Measurements from ENCODE around the gene CCL3. TPM values are rescaled to one million over a fixed set of nuclear protein-coding genes. Genes with fewer than 3 reads are reported as not detected.

The CCL3 gene
- polyA plus RNA-seq, 1 of the 3 experiments (the other 2 are of a cell fraction) = not detected

- Histone ChIP-seq H2AFZ (ENCODE audit: low read depth) (no peak overlapping the region), H3K9me3 (no peaks in the 10 kb centered on the region), H3K4me1 (ENCODE audit: control insufficient read depth in 1 of 2, insufficient read depth in 2 of 2, low read depth in 1 of 2, low read length in 1 of 2) (no peaks in the 10 kb centered on the region), H3K9me2 (no peaks in the 10 kb centered on the region), H3K27me3 (ENCODE audit: insufficient read depth) (no peaks in the 10 kb centered on the region; the same call in 1 of the 2 replicates), H3K4me2 (no peak overlapping the region), H3K4me3 (ENCODE audit: low read depth in 2 of 2, low read length in 1 of 2) (no peak overlapping the region), H3K36me3 (replicated peaks in 1 of 2; ENCODE audit: control insufficient read depth in 1 of 2, insufficient read depth in 2 of 2, low read length in 1 of 2) (no peaks in the 10 kb centered on the region), H3K9ac (no peak overlapping the region), H3K27ac (ENCODE audit: low read depth in 2 of 2, low read length in 1 of 2) (no peak overlapping the region), H4K20me1 (ENCODE audit: insufficient read depth) (no peaks in the 10 kb centered on the region), H3F3A (replicated peaks; ENCODE audit: insufficient read depth) (no peaks in the 10 kb centered on the region), H3K79me2 (ENCODE audit: insufficient read depth) (no peaks in the 10 kb centered on the region)
- DNase-seq = no peak
- TF ChIP-seq EZH2phosphoT487 (IDR thresholded peaks at IDR 0.05; ENCODE audit: borderline replicate concordance, low read depth) = no peak
- no peak for TF ChIP-seq NRF1 (IDR thresholded peaks at IDR 0.05; ENCODE audit: low read depth, low read length)
- TF ChIP-seq, protein P1, sequence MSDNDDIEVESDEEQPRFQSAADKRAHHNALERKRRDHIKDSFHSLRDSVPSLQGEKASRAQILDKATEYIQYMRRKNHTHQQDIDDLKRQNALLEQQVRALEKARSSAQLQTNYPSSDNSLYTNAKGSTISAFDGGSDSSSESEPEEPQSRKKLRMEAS (IDR thresholded peaks at IDR 0.05; ENCODE audit: low read depth) = no peak
- no peak for TF ChIP-seq TAF1 (IDR thresholded peaks at IDR 0.05; ENCODE audit: borderline replicate concordance, low read depth, low read length)
- no peak for TF ChIP-seq NFIC (IDR thresholded peaks at IDR 0.05; ENCODE audit: borderline replicate concordance)
- WGBS (ENCODE audit: low lambda C conversion rate) = 5% methylated on average over 2 of the region's 2 CpGs
- ChIA-PET POLR2A (no interaction called here), CTCF (interaction anchor here (1.3 to 2.7 kb wide), 10 partner anchors 10 to 104 kb away, joined by 3 to 18 read pairs (median 4); partner anchors contain the start of gene CCL14)
Observed at GRCh38 chr17:36071751-36072150, 18.2 kb downstream of the CCL3 start.

DNA sequence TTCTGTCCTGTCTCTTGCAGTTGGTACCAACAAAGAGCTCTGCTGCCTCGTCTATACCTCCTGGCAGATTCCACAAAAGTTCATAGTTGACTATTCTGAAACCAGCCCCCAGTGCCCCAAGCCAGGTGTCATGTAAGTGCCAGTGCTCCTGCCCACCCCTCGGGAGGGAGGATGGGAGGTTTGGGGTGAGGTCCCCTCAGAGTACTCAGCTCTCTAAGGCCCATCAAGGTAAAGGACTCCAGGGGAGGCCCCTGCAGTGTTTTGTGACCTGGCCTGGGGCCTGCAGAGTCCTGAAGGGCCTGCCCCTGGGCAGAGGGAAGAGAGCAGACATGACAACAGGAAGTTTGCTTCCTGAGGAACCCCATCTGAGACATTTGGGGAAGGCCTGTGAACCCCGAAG lies 19.5 kb downstream of the CCL3 start:
- Histone ChIP-seq H3K36me3 (replicated peaks in 1 of 2; ENCODE audit: control insufficient read depth in 1 of 2, insufficient read depth in 2 of 2, low read length in 1 of 2) (no peaks in the 10 kb centered on the region), H2AFZ (ENCODE audit: low read depth) (no peak overlapping the region), H4K20me1 (ENCODE audit: insufficient read depth) (no peaks in the 10 kb centered on the region), H3K79me2 (ENCODE audit: insufficient read depth) (no peaks in the 10 kb centered on the region), H3F3A (replicated peaks; ENCODE audit: insufficient read depth) (no peaks in the 10 kb centered on the region), H3K4me2 (no peak overlapping the region), H3K27me3 (ENCODE audit: insufficient read depth) (no peaks in the 10 kb centered on the region; the same call in 1 of the 2 replicates), H3K4me3 (ENCODE audit: low read depth in 2 of 2, low read length in 1 of 2) (no peak overlapping the region), H3K9me3 (no peaks in the 10 kb centered on the region), H3K9ac (no peak overlapping the region), H3K9me2 (no peaks in the 10 kb centered on the region), H3K27ac (ENCODE audit: low read depth in 2 of 2, low read length in 1 of 2) (no peak overlapping the region), H3K4me1 (ENCODE audit: control insufficient read depth in 1 of 2, insufficient read depth in 2 of 2, low read depth in 1 of 2, low read length in 1 of 2) (no peaks in the 10 kb centered on the region)
- ChIA-PET CTCF (no interaction called here), POLR2A (no interaction called here)
- 2% methylated on average over 3 of the region's 3 CpGs for WGBS (ENCODE audit: low lambda C conversion rate)
- no peak for TF ChIP-seq RXRA (IDR thresholded peaks at IDR 0.05; ENCODE audit: borderline replicate concordance, low read depth)
- TF ChIP-seq, protein P2, sequence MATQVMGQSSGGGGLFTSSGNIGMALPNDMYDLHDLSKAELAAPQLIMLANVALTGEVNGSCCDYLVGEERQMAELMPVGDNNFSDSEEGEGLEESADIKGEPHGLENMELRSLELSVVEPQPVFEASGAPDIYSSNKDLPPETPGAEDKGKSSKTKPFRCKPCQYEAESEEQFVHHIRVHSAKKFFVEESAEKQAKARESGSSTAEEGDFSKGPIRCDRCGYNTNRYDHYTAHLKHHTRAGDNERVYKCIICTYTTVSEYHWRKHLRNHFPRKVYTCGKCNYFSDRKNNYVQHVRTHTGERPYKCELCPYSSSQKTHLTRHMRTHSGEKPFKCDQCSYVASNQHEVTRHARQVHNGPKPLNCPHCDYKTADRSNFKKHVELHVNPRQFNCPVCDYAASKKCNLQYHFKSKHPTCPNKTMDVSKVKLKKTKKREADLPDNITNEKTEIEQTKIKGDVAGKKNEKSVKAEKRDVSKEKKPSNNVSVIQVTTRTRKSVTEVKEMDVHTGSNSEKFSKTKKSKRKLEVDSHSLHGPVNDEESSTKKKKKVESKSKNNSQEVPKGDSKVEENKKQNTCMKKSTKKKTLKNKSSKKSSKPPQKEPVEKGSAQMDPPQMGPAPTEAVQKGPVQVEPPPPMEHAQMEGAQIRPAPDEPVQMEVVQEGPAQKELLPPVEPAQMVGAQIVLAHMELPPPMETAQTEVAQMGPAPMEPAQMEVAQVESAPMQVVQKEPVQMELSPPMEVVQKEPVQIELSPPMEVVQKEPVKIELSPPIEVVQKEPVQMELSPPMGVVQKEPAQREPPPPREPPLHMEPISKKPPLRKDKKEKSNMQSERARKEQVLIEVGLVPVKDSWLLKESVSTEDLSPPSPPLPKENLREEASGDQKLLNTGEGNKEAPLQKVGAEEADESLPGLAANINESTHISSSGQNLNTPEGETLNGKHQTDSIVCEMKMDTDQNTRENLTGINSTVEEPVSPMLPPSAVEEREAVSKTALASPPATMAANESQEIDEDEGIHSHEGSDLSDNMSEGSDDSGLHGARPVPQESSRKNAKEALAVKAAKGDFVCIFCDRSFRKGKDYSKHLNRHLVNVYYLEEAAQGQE (IDR thresholded peaks at IDR 0.05; ENCODE audit: low read depth, low read length) = no peak
- no peak for TF ChIP-seq GABPA (IDR thresholded peaks at IDR 0.05; ENCODE audit: low read depth)
- TF ChIP-seq, protein P1 (IDR thresholded peaks at IDR 0.05; ENCODE audit: low read depth) = no peak
- TF ChIP-seq CTCF (IDR thresholded peaks at IDR 0.05) = no peak
- TF ChIP-seq TCF12 (IDR thresholded peaks at IDR 0.05) = no peak
- TF ChIP-seq CHD2 (IDR thresholded peaks at IDR 0.05; ENCODE audit: low read length, partially characterized antibody) = no peak
- no peak for TF ChIP-seq SMC3 (IDR thresholded peaks at IDR 0.05; ENCODE audit: low read depth, low read length)
- no peak for TF ChIP-seq ZBTB33 (IDR thresholded peaks at IDR 0.05; ENCODE audit: borderline replicate concordance, low read depth)
- TF ChIP-seq TEAD4 (IDR thresholded peaks at IDR 0.05; ENCODE audit: borderline replicate concordance, insufficient read depth) = no peak
- TF ChIP-seq MXI1 (IDR thresholded peaks at IDR 0.05; ENCODE audit: low read depth, low read length) = no peak
- TF ChIP-seq YY1 (IDR thresholded peaks at IDR 0.05; ENCODE audit: low read depth) = no peak
- no peak for TF ChIP-seq FOXM1 (IDR thresholded peaks at IDR 0.05; ENCODE audit: low read depth)
- no peak for TF ChIP-seq FOSL2 (IDR thresholded peaks at IDR 0.05; ENCODE audit: borderline replicate concordance, low read depth)
- no peak for TF ChIP-seq TAF1 (IDR thresholded peaks at IDR 0.05; ENCODE audit: borderline replicate concordance, low read depth, low read length)
- TF ChIP-seq, protein P3, sequence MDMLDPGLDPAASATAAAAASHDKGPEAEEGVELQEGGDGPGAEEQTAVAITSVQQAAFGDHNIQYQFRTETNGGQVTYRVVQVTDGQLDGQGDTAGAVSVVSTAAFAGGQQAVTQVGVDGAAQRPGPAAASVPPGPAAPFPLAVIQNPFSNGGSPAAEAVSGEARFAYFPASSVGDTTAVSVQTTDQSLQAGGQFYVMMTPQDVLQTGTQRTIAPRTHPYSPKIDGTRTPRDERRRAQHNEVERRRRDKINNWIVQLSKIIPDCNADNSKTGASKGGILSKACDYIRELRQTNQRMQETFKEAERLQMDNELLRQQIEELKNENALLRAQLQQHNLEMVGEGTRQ (IDR thresholded peaks at IDR 0.05; ENCODE audit: borderline replicate concordance, low read depth, low read length) = no peak
- no peak for DNase-seq

Measured in SK-N-SH (cell line).